AG09309 (cell line): ENCODE measurements around the gene MAGEB17.

Experiments
- DNase-seq: peaks from one replicate; pipeline ENCODE4 v3.0.0-alpha.2; 2010; ENCODE audit warnings: low read depth
- H3K4me3 ChIP-seq: 2 replicates; pipeline ENCODE4 v1.5.1; 2011; ENCODE audit warnings: mild to moderate bottlenecking, low read depth, low read length, moderate library complexity; ENCODE audit not compliant: control insufficient read depth
- TF ChIP-seq, protein P1 (sequence below): IDR thresholded peaks from 2 replicates; pipeline ENCODE4 v1.5.1; 2011; ENCODE audit warnings: mild to moderate bottlenecking, low read depth, low read length, inconsistent platforms; ENCODE audit not compliant: insufficient read depth, control insufficient read depth; ENCODE audit errors: missing control alignments

The MAGEB17 gene, protein sequence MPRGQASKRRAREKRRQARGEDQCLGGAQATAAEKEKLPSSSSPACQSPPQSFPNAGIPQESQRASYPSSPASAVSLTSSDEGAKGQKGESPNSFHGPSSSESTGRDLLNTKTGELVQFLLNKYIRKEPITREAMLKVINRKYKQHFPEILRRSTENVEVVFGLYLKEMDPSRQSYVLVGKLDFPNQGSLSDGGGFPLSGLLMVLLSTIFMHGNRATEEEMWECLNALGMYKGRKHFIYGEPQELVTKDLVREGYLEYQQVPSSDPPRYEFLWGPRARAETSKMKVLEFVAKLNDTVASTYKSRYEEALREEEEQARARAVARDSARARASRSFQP

DNA sequence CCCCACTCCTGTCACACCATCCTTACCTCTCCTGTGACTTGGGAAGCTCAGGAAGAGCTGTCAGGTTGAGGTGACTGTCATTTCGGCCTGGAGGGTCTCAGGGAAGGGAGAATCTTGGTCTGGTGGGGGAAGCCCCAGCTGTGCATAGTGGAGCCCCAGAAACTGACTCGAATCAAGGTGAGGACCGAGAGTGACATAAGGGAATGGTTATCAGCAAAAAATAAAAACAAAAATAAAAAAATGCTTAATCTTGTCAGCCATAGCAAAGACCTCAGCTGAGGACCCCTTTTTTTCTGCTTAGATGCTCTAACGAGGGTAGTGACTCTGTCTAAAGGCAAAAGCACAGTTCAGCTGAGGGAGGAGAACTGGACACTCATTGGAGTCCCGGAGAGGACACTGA, at the start of gene MAGEB17:
MAGEB17 (plus strand) TSS at position 301 of the 400 bp plus-strand sequence. CDS start 2,902 bp downstream, outside the sequence.
- no peak for DNase-seq

DNA sequence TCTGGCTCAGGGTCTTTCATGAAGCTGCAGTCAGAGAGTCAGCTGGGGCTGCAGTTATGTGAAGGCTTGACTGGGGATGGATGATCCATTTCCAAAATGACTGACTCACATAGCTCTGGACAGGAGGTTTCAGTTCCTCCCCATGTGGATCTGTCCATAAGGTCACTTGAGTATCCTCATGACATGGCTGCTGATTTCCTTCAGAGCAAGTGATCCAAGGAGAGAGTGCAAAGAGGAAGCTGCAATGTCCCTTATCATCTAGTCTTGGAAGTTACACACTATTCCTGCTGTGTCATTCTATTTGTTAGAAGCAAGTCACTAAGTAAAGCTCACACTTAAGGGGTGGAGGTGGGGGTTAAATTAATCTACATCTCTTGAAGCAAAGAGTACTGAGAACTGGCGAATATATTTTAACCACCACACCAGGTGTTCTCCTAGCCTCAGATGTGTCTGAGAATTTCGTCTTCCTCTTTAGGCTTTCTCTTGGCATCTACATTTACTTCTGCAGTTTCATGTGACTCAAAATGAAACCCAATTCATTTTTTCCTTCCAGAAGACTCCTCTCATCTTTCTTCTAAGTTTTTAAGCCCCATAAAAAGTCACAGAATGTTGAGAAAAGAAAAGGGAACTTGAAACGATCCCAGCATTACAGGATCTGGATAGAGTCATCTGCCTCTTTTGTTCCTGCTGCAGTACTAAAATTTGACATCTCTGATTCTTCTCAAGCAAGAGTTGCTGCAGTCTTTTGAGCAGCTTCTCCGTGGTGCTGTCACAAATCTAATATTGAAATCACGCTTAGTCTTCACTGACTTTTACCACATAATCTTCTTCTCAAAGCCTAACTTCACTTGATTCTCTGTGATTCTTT, 47.7 kb upstream of the MAGEB17 start:
- TF ChIP-seq, protein P1, sequence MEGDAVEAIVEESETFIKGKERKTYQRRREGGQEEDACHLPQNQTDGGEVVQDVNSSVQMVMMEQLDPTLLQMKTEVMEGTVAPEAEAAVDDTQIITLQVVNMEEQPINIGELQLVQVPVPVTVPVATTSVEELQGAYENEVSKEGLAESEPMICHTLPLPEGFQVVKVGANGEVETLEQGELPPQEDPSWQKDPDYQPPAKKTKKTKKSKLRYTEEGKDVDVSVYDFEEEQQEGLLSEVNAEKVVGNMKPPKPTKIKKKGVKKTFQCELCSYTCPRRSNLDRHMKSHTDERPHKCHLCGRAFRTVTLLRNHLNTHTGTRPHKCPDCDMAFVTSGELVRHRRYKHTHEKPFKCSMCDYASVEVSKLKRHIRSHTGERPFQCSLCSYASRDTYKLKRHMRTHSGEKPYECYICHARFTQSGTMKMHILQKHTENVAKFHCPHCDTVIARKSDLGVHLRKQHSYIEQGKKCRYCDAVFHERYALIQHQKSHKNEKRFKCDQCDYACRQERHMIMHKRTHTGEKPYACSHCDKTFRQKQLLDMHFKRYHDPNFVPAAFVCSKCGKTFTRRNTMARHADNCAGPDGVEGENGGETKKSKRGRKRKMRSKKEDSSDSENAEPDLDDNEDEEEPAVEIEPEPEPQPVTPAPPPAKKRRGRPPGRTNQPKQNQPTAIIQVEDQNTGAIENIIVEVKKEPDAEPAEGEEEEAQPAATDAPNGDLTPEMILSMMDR = no peak
- H3K4me3 ChIP-seq = no peak overlapping the region

More for the DNA sequence above, at the start of gene MAGEB17:
- H3K4me3 ChIP-seq = no peak within 1 kb of the TSS
- TF ChIP-seq, protein P1 = no peak

DNA sequence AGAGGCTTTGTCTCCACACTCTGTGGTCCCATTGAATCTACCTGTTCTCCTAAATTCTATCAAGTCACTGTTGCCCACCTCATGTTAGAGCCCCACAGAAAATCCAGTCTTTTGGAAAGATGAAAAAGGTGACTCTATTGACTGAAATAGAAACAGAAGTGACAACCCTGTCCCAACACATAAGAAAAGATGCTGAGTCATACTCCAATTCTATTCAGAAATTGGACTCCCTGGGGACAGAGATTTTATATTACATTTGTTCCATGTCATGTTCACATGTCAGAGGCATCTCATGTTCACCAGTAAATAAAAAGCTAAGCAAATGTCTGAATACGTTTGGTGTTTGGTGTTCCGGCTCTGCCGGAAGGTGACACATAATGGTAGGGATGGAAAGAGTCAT, 46.9 kb upstream of the MAGEB17 start:
- H3K4me3 ChIP-seq = no peak overlapping the region
- DNase-seq = no peak
- TF ChIP-seq, protein P1 = no peak

More for the DNA sequence above, 47.7 kb upstream of the MAGEB17 start:
- DNase-seq = no peak

DNA sequence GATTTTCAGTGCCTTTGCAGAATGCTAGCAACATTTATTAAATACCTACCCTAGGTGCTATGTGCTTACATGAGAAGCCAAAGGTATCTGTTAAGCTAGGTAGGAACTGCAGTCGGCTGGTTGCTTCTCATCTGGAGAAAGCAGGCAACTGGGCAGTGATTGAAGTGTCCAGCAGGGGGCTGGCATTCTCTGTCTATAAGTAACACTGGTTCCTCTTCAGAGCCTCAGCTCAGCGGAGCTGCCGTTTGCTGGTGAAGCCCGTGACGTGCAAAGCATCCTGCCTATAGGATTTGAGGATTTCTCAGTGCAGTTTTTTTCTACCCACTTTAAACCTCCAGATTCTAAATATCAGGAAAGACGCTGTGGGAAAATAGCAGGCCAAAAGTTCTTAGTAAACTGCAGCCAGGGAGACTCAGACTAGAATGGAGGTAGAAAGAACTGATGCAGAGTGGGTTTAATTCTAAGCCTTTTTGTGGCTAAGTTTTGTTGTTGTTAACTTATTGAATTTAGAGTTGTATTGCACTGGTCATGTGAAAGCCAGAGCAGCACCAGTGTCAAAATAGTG, 44.0 kb upstream of the MAGEB17 start, which contains the start of gene GRPR:
GRPR (plus strand) TSS at position 344 of the 565 bp plus-strand sequence. CDS start 389 bp downstream, outside the sequence.
- DNase-seq = peak; percentile 71
- TF ChIP-seq, protein P1 = peak; percentile 92
- no peak within 1 kb of the TSS for H3K4me3 ChIP-seq

DNA sequence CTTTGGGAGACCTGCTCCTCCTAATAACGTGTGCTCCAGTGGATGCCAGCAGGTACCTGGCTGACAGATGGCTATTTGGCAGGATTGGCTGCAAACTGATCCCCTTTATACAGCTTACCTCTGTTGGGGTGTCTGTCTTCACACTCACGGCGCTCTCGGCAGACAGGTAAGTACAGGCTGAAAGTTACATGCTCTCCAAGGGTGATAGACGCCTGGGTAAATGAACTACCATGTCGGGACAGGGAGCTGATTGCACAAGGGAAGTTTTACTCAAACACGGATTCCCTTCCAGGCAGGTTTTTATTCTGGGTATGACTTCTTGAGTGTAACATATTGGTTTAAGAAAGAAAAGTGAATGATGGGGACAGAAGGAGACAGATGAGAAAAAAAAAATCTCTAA, 43.1 kb upstream of the MAGEB17 start:
- H3K4me3 ChIP-seq = no peak overlapping the region
- TF ChIP-seq, protein P1 = no peak
- DNase-seq = no peak

DNA sequence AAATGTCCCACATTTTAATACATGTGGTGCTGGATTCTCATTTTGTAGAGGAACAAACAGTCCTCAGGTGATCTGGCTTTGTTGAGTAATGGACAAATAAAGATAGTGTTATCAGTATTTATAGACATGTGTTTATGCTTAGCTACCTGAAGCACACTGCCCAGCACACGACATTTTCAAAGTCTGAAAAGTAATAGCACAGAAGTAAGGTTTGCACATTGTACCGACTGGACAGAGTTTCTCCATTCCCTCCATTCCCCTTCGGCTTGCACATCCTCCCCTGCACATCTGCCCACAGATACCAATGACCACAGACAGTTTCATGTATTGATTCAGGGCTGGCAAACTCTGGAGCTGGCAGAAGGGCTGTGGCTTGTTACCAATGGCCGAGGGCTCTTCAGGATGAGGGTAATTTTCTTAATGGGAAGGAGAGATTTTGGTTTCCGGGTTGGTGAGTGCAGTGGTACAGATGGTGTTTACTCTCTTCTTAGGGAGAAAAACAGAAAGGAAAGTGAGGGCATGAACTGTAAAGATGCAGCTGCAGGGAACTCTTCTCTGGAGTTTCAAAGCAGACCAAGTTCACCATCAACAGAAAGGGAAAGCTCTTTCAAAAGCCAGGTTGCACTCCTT, 41.6 kb upstream of the MAGEB17 start:
- DNase-seq = no peak
- H3K4me3 ChIP-seq = no peak overlapping the region
- TF ChIP-seq, protein P1 = no peak
